Transverse colon (tissue), 4 donors: ENCODE data around the gene IGLL1.

Source experiments
- CTCF ChIP-seq, 5 experiments: fragments of 200-600 bp in 3 of 5; fragments of 450-650 bp in 2 of 5; sonication (generic) in 3 of 5; IDR thresholded peaks; 1 replicate in 2 of 5; 2 replicates in 3 of 5; pipeline ENCODE4 v1.5.1; 2016 to 2017; ENCODE audit warnings: antibody characterized with exemption in 5 of 5, inconsistent platforms in 3 of 5, mild to moderate bottlenecking in 2 of 5, moderate library complexity in 1 of 5
- POLR2A ChIP-seq: fragments of 450-650 bp; IDR thresholded peaks from one replicate; pipeline ENCODE4 v1.6.1; 2016; ENCODE audit warnings: antibody characterized with exemption, mild to moderate bottlenecking, moderate library complexity
- POLR2AphosphoS5 ChIP-seq, 3 donors: sonication (generic); formaldehyde crosslinking; IDR thresholded peaks; one replicate each; pipeline ENCODE4 v1.6.1; 2016; ENCODE audit warnings: antibody characterized with exemption in 3 of 3

- TF ChIP-seq CTCF (IDR thresholded peaks at IDR 0.05) (no peak), POLR2AphosphoS5 (IDR thresholded peaks at IDR 0.05) (no peak), POLR2A (no peak)
These were observed 55.9 kb downstream of the IGLL1 start for GRCh38 chr22:23524226-23524625.
